ENCODE measurements around the gene WHRN. TPM values are rescaled to one million over a fixed set of nuclear protein-coding genes. Genes with fewer than 3 reads are reported as not detected.

The WHRN gene
- total RNA-seq, 4 donors from 2014 or later, result 5.4 to 23.6 (median 8.5) TPM

DNA sequence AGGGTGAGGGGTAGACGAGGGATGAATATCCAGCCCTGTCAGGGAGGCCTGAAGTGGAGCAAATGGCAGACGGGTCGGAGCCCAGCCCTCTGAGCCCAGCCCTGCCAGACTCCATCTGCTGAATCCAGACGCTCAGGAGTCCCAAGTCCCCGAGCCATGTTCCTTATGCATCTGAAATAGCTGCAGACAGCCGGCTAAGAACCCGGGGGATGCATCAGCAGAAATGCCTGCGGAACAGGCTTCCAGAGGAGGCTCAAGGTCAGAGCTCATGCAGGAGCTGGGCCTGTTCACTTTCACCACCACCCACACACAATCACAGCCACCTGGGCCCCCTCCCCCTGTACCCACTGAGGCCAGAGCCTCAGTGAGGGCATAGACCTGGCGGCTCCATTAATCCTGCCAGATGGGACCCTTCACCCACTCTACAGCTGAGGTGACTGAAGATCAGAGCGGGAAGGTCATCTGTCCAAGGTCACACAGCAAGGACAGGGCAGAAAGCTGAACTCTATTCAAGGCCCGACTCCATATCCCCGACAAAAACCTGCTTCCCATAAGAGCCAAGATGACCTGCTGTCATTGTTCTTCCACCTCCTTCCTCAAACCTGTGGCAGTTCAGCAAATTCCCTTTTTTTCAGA, 93.1 kb downstream of the WHRN start:
- WGBS, 2 donors (ENCODE audit: low coverage in 1 of 2), result 86% methylated on average over 12 of the region's 12 CpGs; no CpG with 5 or more reads in 1 of the 2 donors
- no peak for DNase-seq
- intact Hi-C loops (cut with DNase I; ENCODE audit: low total_unique reads), result no loop called here

DNA sequence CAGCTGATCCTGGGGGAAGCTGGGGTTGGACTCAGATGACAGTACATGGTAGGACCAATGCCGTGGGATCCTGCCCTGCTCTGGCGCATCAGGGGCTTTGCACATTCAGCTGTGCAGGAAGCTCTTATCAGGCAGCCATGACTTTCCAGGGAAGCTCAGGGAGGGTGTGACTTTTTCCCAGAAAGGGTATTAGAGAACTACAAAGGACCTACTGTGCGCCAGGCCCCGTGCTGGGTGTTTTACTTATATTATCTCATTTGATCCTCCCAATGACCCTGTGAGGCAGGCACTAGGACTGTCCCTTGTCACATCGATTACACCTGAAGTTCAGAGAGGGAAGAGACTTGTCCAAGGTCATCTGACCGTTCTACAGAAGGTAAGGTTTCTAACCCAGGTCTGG, 93.8 kb downstream of the WHRN start:
- Histone ChIP-seq H3K36me3 (no peaks in the 10 kb centered on the region), H3K9me3 (no peaks in the 10 kb centered on the region), H3K27ac (no peak overlapping the region), H3K4me3 (no peak overlapping the region), H3K27me3 (no peaks in the 10 kb centered on the region), H3K4me1 (peaks cover 0 to 9% (median 0%) of the 10 kb centered on the region in 4 donors)
- intact Hi-C loops (cut with DNase I; ENCODE audit: low total_unique reads) (no loop called here), in situ Hi-C loops (cut with MboI; ENCODE audit: low pct_ligation_motif_present in 1 of 4, low pct_unique_long_range_greater_than_20kb in 1 of 4, low sequenced_read_pairs in 3 of 4) (loop anchor here in 3 of 4 donors (10.0 to 25.0 kb wide), 2 partner anchors 243 to 251 kb away; partner anchors contain the start of gene TEX53 (in 3 of the 3))
- no peak for DNase-seq
- TF ChIP-seq, protein P1, sequence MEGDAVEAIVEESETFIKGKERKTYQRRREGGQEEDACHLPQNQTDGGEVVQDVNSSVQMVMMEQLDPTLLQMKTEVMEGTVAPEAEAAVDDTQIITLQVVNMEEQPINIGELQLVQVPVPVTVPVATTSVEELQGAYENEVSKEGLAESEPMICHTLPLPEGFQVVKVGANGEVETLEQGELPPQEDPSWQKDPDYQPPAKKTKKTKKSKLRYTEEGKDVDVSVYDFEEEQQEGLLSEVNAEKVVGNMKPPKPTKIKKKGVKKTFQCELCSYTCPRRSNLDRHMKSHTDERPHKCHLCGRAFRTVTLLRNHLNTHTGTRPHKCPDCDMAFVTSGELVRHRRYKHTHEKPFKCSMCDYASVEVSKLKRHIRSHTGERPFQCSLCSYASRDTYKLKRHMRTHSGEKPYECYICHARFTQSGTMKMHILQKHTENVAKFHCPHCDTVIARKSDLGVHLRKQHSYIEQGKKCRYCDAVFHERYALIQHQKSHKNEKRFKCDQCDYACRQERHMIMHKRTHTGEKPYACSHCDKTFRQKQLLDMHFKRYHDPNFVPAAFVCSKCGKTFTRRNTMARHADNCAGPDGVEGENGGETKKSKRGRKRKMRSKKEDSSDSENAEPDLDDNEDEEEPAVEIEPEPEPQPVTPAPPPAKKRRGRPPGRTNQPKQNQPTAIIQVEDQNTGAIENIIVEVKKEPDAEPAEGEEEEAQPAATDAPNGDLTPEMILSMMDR (IDR thresholded peaks at IDR 0.05), result no peak
- TF ChIP-seq POLR2AphosphoS5 (IDR thresholded peaks at IDR 0.05), result no peak
- TF ChIP-seq EP300 (IDR thresholded peaks at IDR 0.05; ENCODE audit: low read depth), result no peak
- 95 to 100% methylated on average over 2 to 6 of the region's 6 CpGs for WGBS, 2 donors (ENCODE audit: low coverage in 1 of 2)

More for the DNA sequence above, 93.1 kb downstream of the WHRN start:
- in situ Hi-C loops (cut with MboI; ENCODE audit: low pct_ligation_motif_present in 1 of 4, low pct_unique_long_range_greater_than_20kb in 1 of 4, low sequenced_read_pairs in 3 of 4), result loop anchor here in 3 of 4 donors (10.0 to 25.0 kb wide), 2 partner anchors 243 to 250 kb away; partner anchors contain the start of gene TEX53 (in 3 of the 3)
- no peaks in the 10 kb centered on the region for H3K36me3 ChIP-seq
- TF ChIP-seq POLR2AphosphoS5 (IDR thresholded peaks at IDR 0.05), result no peak
- TF ChIP-seq, protein P1 (IDR thresholded peaks at IDR 0.05), result no peak
- TF ChIP-seq EP300 (IDR thresholded peaks at IDR 0.05; ENCODE audit: low read depth), result no peak
- no peak for TF ChIP-seq POLR2A (IDR thresholded peaks at IDR 0.05)
- no peaks in the 10 kb centered on the region for H3K27me3 ChIP-seq
- no peak overlapping the region for H3K27ac ChIP-seq
- no peaks in the 10 kb centered on the region for H3K9me3 ChIP-seq
- no peak overlapping the region for H3K4me3 ChIP-seq
- peaks cover 0 to 9% (median 0%) of the 10 kb centered on the region in 4 donors for H3K4me1 ChIP-seq

DNA sequence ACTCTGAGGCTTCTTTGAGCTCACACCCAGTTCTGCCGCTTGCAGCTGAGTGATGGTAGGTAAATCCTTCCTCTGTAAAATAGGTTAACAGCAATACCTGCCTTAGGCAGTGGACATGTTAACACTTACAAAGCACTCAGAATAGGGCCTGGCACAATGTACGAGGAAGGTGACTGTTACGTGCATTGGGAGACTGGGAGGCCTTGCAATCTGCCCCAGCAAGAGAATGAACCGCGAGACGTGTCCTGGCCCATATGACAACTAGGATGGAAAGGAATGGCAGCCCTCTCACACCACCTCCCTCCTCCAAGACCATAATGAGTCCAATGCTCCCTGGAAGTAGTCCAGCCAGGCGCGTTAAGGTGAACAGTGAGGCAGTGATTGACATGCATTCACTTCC, 94.4 kb downstream of the WHRN start:
- no peaks in the 10 kb centered on the region for H3K9me3 ChIP-seq
- peaks cover 0 to 9% (median 0%) of the 10 kb centered on the region in 4 donors for H3K4me1 ChIP-seq
- no peaks in the 10 kb centered on the region for H3K36me3 ChIP-seq
- H3K27me3 ChIP-seq, result no peaks in the 10 kb centered on the region
- in situ Hi-C loops (cut with MboI; ENCODE audit: low pct_ligation_motif_present in 1 of 4, low pct_unique_long_range_greater_than_20kb in 1 of 4, low sequenced_read_pairs in 3 of 4) (loop anchor here in 3 of 4 donors (10.0 to 25.0 kb wide), 2 partner anchors 244 to 251 kb away; partner anchors contain the start of gene TEX53 (in 3 of the 3)), intact Hi-C loops (cut with DNase I; ENCODE audit: low total_unique reads) (no loop called here)
- no peak for DNase-seq
- TF ChIP-seq POLR2A (IDR thresholded peaks at IDR 0.05) (no peak), EP300 (IDR thresholded peaks at IDR 0.05; ENCODE audit: low read depth) (no peak), POLR2AphosphoS5 (IDR thresholded peaks at IDR 0.05) (no peak)
- TF ChIP-seq, protein P1 (IDR thresholded peaks at IDR 0.05), result no peak
- H3K27ac ChIP-seq, result no peak overlapping the region
- H3K4me3 ChIP-seq, result no peak overlapping the region
- WGBS, 2 donors (ENCODE audit: low coverage in 1 of 2), result 92 to 100% methylated on average over 2 to 8 of the region's 8 CpGs

DNA sequence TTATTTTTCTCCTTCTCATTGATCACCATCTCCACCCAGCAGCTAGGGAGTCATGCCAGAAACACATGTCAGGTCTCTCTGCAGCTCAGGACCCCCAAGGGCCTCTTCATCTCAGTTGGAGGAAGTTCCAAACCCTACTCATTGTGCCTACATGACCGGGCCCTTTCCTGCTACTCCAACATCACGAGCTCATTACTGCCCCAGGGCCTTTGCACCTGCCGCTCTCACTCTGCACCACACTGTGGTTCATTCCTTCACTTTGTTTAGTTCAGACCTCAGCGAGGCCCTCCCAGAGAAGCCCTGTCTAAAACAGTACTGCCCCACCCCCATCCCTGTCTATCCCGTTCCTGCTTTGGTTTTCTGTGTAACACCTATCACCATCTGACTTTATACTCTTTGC, 95.4 kb downstream of the WHRN start:
- no peaks in the 10 kb centered on the region for H3K36me3 ChIP-seq
- no peaks in the 10 kb centered on the region for H3K27me3 ChIP-seq
- intact Hi-C loops (cut with DNase I; ENCODE audit: low total_unique reads), result loop anchor here (10.0 kb wide), 1 partner anchor 75 kb away; no protein-coding TSS in a partner anchor
- no peak overlapping the region for H3K4me3 ChIP-seq
- no peaks in the 10 kb centered on the region for H3K9me3 ChIP-seq
- in situ Hi-C loops (cut with MboI; ENCODE audit: low pct_ligation_motif_present in 1 of 4, low pct_unique_long_range_greater_than_20kb in 1 of 4, low sequenced_read_pairs in 3 of 4), result loop anchor here (10.0 to 25.0 kb wide), 4 partner anchors 95 to 605 kb away; partner anchors contain the start of genes TEX53 (in 4 of the 4) and WHRN (in 1 of the 4)
- DNase-seq, result no peak
- 50 to 81% methylated on average over 2 to 5 of the region's 5 CpGs for WGBS, 2 donors (ENCODE audit: low coverage in 1 of 2)
- TF ChIP-seq, protein P1 (IDR thresholded peaks at IDR 0.05), result no peak
- TF ChIP-seq EP300 (IDR thresholded peaks at IDR 0.05; ENCODE audit: low read depth) (no peak), POLR2AphosphoS5 (IDR thresholded peaks at IDR 0.05) (no peak), POLR2A (IDR thresholded peaks at IDR 0.05) (no peak)
- H3K27ac ChIP-seq, result no peak overlapping the region
- H3K4me1 ChIP-seq, result peaks cover 0 to 9% (median 0%) of the 10 kb centered on the region in 4 donors

Measured in transverse colon (tissue), 4 donors.